Measurements from ENCODE around the gene ZNF501. TPM values are rescaled to one million over a fixed set of nuclear protein-coding genes. Genes with fewer than 3 reads are reported as not detected.

Gene ZNF501
- total and polyA plus RNA-seq, 2 of the 13 experiments (the other 11 are each of a cell fraction or from before 2014, with no cell fraction given) = 2.4 to 2.8 TPM

- TF ChIP-seq TEF (CRISPR knock-in tag; IDR thresholded peaks at IDR 0.05) (0 out of 2 replicates have a peak, but pooled peaks have one; percentile 28), SOX5 (CRISPR knock-in tag; IDR thresholded peaks at IDR 0.05; ENCODE audit: borderline replicate concordance) (peak; percentile 19; the same call in 1 of the 2 replicates), HMGXB4 (CRISPR knock-in tag; IDR thresholded peaks at IDR 0.05; ENCODE audit: borderline replicate concordance in 1 of 2, low read depth in 1 of 2) (peak; percentile 77 to 87; a peak in 3 of 4 replicates), ZMYM3 (CRISPR knock-in tag; IDR thresholded peaks at IDR 0.05) (peak; percentile 22; the same call in 1 of the 2 replicates), PCBP2 (optimal IDR thresholded peaks at IDR 0.05; ENCODE audit: low read depth, low read length, poor library complexity, severe bottlenecking) (no peak), YEATS2 (CRISPR knock-in tag; IDR thresholded peaks at IDR 0.05; ENCODE audit: borderline replicate concordance) (peak; percentile 92), HMG20B (CRISPR knock-in tag; conservative IDR thresholded peaks at IDR 0.05) (no peak), TAF1 (CRISPR knock-in tag; IDR thresholded peaks at IDR 0.05) (peak; percentile 80; the same call in 1 of the 2 replicates), HOXD1 (CRISPR knock-in tag; IDR thresholded peaks at IDR 0.05) (peak; percentile 84), ZBTB43 (CRISPR knock-in tag; conservative IDR thresholded peaks at IDR 0.05) (peak; percentile 39; the same call in 1 of the 2 replicates), RCOR2 (CRISPR knock-in tag; IDR thresholded peaks at IDR 0.05) (0 out of 2 replicates have a peak, but pooled peaks have one; percentile 28), ATF6 (CRISPR knock-in tag; conservative IDR thresholded peaks at IDR 0.05) (0 out of 2 replicates have a peak, but pooled peaks have one; percentile 79), SMAD9 (CRISPR knock-in tag; IDR thresholded peaks at IDR 0.05) (no peak), HNF1A (IDR thresholded peaks at IDR 0.05; ENCODE audit: low read depth) (no peak), HNF1A (CRISPR knock-in tag; IDR thresholded peaks at IDR 0.05; ENCODE audit: borderline replicate concordance) (peak; percentile 54; the same call in 1 of the 2 replicates), ZNF30 (CRISPR knock-in tag; IDR thresholded peaks at IDR 0.05) (no peak), SSRP1 (CRISPR knock-in tag; IDR thresholded peaks at IDR 0.05) (0 out of 2 replicates have a peak, but pooled peaks have one; percentile 24), ERF (CRISPR knock-in tag; IDR thresholded peaks at IDR 0.05) (peak; percentile 75), HIVEP1 (CRISPR knock-in tag; IDR thresholded peaks at IDR 0.05) (peak; percentile 65; the same call in 1 of the 2 replicates)
Observed at GRCh38 chr3:44761424-44762169, 32.2 kb downstream of the ZNF501 start, which contains the start of the genes KIAA1143 and KIF15 (continued).

Data from HepG2 (cell line).